ENCODE data around the gene SBNO2.

SBNO2 gene

DNA sequence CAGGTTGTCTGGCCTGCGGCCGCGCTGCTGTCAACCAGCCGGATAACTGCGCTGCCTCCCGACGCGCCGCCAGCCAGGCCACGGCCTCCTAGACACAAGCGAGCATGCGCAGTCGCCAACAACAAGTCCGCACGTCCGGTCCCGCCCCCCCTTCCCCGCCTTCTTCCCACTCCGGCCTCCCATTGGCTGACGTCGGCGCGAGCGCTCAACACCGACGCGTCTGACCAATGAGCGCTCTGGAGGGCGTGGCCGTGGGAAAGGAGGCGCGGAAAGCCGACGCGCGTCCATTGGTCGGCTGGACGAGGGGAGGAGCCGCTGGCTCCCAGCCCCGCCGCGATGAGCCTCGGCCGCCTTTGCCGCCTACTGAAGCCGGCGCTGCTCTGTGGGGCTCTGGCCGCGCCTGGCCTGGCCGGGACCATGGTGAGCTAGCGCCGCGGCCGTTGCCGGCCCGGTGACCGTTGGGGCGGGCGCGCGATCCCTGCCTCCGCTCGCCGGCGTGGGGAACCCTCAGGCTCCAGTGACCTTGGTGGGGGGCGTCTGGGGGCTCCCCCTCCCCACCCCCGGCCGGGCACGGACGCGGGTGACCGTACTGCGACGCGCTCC lies 70.3 kb downstream of the SBNO2 start, which contains the start of gene GPX4:
GPX4 (plus strand) TSS at position 287 of the 603 bp plus-strand sequence; CDS start at position 337, 50 bp downstream.
- peak; percentile 99 for DNase-seq

DNA sequence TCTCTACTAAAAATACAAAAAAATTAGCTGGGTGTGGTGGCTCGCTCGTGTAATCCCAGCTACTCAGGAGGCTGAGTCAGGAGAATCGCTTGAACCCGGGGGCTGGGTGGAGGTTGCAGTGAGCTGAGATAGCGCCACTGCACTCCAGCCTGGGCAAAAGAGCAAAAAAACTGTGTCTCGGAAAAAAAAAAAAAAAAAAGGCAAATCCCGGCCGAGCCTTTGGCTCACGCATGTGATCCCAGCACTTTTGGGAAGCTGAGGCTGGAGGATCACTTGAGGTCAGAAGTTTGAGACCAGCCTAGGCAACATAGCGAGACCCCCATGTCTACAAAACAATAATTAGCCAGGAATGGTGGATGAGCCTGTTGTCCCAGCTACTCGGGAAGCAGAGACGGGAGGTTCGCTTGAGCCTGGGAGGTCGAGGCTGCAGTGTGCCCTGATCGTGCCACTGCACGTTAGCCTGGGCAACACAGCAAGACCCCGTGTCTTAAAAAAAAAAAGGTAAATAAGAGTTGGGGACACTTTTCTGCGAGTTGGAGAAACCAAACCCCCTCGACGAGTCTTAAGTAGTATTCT lies 70.8 kb downstream of the SBNO2 start:
- no peak for DNase-seq

DNA sequence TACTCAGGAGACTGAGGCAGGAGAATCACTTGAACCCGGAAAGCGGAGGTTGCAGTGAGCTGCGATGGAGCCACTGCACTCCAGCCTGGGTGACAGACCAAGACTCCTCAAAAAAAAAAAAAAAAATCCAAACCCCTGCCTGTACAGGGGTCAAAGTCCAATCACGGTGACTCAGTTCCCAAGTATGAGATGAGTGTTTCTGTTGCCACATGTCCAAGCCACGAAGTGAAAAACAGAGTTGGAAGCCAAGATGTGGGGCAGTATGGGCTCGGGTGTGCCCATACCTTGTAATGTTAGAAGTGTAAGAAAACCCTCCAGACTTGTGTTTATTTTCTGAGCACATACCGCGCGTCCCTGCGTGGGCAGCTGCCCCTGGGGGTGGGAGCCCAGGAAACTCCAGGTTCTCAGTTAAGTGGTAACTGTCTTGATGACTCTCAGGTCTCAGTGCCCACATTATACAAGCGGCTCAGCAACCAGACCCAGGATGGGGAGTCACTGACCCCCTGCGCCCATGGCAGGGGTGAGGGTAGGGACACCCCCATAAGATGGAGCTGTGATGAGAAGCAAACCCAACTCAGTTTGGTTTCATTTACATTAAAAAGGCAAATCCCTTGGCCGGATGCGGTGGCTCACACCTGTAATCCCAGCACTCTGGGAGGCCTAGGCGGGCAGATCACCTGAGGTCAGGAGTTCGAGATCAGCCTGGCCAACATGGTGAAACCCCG lies 71.5 kb downstream of the SBNO2 start:
- peak; percentile 91 for DNase-seq

DNA sequence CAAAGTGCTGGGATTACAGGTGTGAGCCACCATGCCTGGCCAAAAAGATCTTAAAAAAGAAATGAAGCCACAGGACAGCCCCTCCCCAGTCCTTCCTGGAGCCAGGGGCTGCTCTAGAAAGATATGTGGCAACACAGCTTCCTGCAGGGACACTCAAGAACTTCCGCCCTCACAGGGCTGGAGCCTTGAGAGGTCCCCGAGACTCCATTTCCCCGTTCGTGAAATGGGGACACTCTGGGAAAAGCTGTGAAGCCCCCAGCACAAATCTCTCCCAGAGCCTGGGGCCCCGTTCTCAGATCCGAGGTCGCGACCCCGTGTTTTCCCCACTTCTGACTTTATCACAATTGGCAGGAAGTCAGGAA lies 72.8 kb downstream of the SBNO2 start:
- no peak for DNase-seq

DNA sequence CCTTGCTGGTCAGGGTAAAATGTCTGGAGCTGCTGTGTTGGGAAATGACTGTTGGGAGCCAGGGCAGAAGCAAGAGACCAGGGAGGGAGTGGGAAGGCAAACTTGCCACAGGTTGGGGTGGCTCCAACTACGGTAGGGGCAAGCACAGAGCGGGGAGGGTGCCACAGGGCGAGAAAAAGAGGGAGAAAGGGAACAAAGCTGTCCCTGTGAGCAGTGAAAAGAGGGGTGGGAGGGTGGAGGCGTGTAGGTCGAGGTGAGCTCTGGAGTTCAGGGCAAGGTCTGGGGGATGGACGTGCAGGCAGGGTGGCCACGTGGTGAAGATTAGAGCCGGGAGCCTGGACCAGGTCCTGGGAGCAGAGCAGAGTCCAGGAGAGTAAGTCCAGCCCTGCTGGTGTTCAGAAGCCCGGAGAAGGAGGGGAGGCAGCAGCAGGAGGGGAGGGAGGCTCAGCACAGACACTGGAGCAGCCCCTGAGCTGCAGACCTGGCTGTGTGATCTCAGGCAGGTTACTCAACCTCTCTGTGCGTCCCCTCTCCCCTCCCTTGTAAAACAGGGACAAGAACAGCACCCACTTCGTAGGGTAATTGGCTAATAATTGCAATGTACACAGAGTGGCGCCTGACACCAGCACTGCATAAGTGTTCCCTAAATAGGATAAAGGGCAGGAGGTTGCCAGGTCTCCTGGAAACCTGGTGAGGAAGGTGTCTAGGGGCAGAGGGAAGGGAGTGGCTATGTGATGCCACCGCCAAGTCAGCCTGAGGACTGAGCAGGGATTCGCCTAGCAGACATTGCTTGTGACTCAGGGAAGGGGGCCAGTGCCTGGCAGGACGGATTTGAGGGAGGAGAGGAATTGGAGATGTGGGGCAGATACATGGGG lies 75.7 kb downstream of the SBNO2 start:
- no peak for DNase-seq

DNA sequence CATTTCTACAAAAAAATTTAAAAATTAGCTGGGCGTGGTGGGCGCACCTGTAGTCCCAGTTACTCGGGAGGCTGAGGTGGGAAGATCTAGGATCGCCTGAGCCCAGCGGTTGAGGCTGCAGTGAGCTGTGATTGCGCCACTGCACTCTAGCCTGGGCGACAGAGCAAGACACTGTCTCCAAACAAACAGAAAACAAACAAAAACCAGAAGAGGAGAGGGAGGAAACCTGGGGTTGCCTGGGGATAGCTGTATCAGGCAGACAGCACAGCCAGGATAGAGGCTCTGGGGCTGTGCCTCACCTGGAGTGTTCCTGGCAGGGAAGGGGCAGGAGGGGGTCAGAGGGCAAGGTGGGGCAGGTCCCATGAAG lies 76.3 kb downstream of the SBNO2 start:
- no peak for DNase-seq

DNA sequence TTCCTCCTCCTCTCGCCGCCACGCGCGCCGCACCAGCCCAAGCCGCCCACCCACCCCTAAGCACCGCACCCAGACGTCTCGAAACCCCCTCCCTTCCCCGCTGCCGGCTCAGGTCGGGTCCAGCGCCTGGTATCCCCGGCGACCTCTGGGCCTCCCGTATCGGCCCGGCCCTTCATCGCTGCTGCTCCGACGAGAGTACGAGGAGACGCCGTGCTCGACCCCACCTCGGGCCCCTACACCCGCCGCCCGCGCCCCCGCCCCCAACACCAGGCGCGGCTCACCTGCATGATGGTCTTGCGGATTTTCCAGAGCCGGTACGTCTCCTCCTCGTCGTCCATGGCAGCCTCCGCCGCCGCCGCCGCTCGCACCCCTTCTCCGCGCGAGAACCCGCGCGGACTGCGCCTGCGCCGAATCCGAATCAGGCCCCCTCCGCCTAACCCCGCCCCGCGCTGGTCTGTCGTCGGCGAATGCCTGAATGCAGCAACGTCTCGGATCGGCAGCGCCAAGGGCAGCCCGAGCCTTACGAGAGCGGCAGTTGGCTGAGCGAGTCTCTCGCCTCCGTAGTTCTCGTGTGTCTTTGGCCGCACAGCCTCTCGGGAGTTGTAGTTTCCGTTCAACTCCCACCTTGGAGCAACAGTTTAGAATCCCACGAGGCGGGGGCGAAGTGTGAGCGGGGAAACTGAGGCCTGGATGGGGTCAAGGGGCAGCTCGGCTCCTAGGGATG lies 78.9 kb downstream of the SBNO2 start, which contains the start of gene POLR2E:
POLR2E (minus strand) TSS at position 398 of the 724 bp plus-strand sequence; CDS start at position 338, 60 bp downstream.
- peak; percentile 99 for DNase-seq

DNA sequence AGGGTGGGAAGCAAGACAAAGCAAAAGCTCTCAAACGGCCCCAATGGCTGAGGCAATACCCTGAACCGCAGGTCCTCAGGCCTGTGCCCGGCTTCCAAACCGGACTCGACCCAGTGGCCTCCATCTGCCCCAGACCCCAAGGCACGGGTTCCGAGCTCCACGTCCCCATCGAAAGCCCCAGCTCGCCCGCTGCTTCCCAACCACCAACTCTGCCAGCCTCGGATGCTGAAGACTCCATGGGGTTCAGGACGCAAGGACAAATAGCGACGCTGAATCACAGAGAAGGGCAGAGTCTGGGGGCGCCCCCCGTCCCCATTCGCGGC lies 79.5 kb downstream of the SBNO2 start:
- DNase-seq, result no peak

DNA sequence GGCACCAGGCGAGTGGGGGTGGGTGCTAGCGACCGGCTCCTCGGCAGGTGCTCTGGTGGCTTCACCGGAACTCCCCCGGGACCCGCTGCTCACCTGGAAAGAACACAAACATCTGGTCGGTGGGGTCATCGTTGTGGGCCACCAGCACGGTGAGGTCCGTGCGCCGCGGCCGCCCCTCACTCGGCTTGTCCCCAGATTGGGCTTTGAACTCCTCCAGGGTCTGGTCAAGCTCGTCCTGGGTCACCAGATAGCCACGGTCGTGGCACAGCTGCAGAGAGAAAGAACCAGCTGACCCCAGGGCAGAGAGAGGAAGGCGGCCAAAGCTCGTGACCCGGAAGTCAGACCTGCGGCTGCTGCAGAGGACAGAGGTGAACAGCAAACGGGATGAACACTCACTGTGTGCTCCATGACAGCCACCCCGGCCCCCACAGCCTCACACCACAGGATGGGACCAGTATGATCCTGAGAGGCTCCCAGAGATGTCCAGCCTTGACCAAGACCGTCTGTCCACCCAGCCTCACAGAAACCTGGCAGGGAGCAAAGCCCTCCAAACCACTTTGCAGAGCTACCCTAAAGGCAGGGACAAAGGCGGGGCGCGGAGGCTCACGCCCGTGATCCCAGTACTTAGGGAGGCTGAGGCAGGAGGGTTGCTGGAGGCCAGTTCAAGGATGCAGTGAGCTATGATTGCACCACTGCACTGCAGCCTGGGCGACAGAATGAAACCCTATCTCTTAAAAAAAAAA lies 80.1 kb downstream of the SBNO2 start:
- DNase-seq, result no peak

DNA sequence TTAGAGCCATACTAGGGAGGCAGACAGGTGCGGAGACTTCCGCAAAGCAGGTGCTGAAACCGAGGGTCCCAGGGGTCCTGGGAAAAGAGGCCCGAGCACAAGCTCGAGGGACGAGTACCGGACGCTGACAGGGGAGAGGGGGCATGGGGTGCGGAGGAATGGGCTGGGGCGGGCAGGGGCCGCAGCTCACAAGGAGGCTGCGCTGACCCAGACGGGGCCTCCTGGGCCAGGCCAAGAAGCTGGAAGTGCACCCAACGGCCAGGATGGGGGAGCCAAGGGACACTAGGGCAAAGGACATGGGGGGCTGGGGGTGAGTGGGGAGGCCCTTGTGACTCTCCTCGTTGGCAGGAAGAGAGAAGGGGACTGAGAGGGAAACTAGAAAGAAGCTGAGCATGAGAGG lies 80.7 kb downstream of the SBNO2 start:
- no peak for DNase-seq

DNA sequence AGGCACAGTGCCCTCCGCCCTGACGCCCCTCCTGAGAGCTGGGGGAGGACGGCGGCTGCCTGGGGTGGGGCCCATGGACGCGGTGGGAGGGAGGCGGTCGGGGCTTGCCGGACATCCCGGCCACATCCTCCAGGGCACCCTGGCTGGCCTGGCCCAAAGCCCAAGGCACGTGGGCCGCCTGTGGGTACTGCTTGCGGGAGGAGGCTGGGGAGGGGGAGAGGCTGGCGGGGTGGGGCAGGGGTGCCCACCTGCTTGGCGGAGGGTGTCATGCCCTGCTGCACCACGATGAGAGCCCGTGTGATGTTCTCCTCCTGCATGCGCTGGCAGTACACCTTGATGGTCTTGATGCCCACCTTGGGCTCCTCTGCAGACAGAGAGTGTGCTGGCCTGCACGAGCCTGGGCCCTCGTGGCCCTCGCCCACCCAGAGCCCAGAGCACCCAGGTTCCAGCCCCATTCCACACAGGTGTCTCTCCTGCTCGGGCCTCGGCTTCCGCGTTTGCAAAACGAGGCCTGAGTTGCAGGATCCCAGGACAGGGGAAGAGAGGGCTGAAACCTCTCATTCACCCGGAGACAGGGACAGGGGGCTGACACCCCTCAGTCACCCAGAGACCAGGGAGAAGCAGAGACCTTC lies 82.4 kb downstream of the SBNO2 start:
- DNase-seq, result no peak

DNA sequence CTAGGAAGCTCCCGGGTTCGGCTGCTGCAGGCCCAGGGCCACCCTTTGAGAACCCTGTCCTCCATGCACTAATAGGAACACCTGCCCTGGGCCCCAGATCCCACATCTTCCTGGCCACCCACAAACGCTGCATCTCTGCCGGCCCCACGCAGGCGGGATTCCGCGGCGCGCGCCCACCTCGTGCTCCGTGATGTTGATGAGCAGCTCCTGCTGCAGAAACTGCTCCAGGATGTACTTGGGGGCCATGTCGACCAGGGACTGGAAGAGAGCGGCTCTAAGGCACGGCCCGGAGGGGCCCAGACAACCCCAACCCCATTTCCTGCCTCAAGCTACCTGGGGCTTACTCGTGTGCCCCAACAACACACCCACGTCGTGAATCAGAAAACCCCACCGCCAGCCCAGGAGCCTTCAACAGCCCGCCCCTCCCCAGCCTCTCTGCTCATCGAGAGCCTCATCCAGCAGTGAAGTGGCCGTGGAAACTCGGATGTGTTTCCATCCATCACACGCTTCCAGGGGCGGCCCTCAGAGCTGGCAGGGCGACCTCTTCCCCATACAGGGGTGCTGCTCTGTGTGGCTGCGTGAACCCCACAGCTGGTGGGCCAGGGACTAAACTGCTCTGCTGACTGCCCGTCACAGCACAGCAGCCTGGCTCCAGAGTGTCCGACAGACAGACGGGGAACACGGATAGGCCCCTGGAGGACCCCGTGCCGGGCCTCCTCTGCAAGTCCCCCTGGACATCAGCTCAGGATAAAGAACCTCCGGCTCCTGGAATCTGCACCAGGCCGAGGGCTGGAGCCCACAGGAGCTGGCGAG lies 83.1 kb downstream of the SBNO2 start:
- no peak for DNase-seq

DNA sequence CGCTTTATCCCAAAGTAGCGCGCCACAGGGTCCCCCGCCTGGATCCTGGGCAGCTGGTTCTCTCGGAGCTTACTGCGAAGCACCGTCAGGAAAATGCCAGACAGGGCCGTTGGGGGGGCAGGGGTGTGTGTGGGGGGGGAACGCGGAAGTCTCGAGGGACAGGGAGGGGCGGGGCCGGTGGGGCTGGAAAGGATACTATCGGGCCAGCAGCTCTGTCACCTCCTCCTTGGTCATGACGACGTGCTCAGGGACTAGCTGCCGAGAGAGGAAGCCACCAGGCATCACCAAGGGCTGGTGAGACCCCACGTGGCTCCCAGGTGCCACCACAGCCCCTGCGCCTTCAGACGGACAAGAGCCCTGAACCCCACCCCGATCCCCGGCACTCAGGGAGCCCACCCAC lies 84.2 kb downstream of the SBNO2 start:
- DNase-seq, result no peak

DNA sequence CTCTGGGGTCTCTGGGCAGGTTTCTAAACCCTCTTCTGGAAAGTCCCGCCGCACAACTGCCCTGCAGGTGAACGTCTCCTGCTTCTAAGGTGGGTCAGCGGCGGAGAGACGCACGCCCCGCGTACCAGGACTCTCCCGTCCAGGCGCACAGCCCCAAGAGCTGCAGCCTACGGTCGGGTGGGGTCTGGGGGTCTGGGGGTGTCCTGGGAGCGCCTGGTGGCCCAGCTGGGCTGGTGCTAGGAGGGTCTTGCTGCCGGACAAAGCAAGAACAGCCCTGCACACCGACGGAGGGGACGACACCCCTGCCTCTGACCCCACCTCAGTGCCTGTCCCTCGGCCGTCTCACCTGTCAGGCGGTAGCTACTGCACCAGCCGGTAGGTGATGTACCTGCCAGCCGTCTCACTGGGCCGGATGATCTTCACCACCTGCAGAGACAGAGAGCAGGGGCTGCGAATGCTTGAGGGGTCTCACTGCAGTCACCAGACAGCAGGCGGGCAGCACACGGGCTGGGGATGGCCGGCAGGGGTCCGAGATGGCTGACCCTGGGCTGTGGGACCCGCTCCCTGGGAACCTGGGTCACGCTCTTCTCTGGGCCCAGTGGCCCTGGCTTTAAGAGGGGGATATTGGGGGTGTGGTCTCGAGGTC lies 84.8 kb downstream of the SBNO2 start:
- DNase-seq, result no peak

DNA sequence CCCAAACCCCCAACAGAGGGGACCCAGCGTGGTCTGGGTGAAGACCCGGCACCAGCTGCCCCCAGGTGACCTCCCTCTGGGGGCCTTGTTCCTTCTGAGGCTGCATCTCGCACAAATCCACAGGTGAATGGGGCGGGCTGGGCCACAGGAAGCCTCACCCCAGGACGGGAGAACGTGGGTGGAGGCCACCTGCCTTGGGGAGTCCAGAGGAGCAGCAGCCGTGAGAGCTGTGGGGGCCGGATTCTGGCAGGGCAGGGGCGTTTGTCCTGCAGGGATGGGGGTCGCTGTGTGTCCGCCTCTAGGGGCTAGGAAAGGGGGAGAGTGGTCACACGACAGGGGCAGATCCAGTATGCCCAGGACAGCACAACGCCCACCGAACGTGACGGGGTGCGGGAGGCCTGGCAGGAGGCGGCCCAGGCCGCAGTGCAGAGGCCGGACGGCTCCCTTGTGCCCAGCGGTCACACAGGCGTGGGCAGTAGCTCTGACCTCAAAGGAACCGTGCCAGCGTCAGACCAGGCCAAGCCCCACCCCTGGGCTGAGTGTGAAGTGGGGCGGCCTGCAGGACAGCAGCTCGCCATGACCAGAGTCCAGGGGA lies 85.6 kb downstream of the SBNO2 start:
- DNase-seq, result no peak

DNA sequence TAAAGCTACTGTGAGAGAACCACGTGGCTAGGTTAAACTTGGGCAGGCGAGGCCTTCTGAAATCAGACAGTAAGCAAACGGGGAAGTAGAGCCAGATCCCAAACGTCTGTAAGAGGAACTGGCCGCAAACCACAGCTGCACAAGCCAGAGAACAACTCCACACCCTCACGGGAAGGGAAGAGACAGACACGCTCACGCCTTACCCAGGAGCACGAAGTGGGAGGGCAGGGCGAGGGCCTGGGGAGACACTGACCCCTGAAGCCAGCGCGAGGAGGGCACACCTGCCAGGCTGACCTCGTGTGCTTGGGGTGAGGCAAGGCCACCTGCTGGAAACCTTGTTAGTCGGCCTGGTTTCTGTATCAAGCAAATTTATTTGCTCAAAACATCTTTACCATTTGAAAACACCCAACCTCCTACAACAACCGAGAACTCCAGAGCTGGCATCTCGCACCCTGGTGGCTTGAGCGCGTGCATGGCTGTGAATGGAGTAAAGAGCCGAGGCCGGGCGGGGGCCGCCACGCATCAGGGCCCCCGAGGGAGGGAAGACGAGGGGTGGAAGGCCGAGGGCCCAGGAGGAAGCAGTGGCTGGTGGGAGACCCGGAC lies 86.2 kb downstream of the SBNO2 start:
- DNase-seq, result peak; percentile 53

DNA sequence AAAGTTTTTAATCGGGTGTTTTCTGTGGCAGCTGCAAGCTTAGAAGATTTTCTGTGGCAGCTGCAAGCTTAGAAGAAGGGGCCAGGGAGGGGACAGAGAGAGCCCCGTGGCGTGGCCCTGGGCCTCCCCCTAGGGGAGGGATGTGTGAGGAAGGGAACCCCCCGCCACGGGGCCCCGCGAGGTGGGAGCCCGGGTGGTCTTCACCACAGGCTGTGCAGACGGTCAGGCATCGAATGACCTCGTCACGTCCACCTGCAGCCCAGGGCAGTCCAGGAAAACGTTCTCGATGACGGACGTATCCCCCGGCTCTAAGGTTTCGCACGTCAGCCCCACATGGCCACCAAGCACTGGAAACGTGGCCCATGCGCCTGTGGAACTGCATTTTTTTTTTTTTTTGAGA lies 87.5 kb downstream of the SBNO2 start:
- DNase-seq, result no peak

DNA sequence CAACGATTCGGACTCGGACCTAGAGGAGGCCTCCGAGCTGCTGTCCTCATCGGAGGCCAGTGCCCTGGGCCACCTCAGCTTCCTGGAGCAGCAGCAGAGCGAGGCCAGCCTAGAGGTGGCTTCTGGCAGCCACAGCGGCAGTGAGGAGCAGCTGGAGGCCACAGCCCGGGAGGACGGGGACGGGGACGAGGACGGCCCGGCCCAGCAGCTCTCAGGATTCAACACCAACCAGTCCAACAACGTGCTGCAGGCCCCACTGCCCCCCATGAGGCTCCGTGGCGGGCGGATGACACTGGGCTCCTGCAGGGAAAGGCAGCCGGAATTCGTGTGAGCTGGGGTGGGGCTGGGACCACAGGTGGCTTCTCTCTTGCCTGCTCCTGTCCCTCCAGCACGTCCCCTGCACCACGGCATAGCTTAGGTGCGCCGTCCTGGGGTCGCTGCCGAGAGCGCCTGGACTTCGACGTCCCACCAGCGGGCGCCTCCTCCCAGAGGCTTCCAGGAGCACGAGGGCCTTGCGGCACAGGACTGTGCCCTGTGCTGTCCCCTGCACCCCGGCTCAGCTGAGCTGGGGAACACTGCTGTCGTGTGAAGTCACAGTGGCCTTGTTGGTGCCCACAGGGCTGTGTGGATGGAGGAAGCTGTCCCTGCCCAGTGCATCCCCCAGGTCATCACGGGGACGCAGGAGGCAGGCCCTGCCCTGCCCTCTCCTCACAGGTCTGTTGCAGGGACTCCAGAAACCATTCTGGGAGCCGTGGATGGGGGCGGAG lies 88.2 kb downstream of the SBNO2 start:
- no peak for DNase-seq
